ENCODE measurements around the gene DRG2. TPM values are rescaled to one million over a fixed set of nuclear protein-coding genes. Genes with fewer than 3 reads are reported as not detected.

DRG2 gene
- total RNA-seq, 1 donor from 2014 or later, result 67.5 TPM

DNA sequence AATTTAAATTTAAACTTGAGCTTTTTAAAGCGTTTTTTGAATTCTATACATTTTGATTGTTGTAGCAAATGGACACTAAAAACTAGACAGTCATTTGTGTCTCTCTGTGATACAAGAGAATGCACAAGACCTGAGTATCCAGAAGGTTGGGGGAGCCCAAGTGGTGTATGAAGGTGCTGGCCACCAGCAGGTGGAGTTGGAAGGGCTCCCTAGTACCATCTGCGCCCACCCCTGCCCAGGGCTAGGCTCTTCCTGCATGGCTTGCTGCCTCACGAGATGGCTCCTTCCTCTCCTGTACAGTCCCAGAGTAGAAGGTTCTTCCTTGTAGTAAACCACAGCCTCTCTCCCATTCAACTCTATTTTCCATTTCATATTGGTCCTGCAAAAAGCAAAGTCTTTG, 31.5 kb upstream of the DRG2 start:
- Mint-ChIP-seq H3K9me3 (no peaks in the 10 kb centered on the region), H3K4me3 (no peak overlapping the region), H3K4me1 (ENCODE audit: low read depth) (no peaks in the 10 kb centered on the region), H3K27me3 (ENCODE audit: insufficient read depth) (no peaks in the 10 kb centered on the region), H3K27ac (no peak overlapping the region), H3K36me3 (ENCODE audit: low read depth) (peaks cover 23% of the 10 kb centered on the region)
- DNase-seq (ENCODE audit: low spot score), result no peak
- intact Hi-C loops (cut with micrococcal nuclease), result no loop called here

GRCh38 chr17:18059283-18059682, 28.5 kb upstream of the DRG2 start:
- Mint-ChIP-seq H3K9me3 (no peaks in the 10 kb centered on the region), H3K27me3 (ENCODE audit: insufficient read depth) (no peaks in the 10 kb centered on the region), H3K4me3 (no peak overlapping the region), H3K4me1 (ENCODE audit: low read depth) (no peaks in the 10 kb centered on the region), H3K27ac (no peak overlapping the region), H3K36me3 (ENCODE audit: low read depth) (peaks cover 26% of the 10 kb centered on the region)
- no peak for DNase-seq (ENCODE audit: low spot score)
- intact Hi-C loops (cut with micrococcal nuclease), result no loop called here

DNA sequence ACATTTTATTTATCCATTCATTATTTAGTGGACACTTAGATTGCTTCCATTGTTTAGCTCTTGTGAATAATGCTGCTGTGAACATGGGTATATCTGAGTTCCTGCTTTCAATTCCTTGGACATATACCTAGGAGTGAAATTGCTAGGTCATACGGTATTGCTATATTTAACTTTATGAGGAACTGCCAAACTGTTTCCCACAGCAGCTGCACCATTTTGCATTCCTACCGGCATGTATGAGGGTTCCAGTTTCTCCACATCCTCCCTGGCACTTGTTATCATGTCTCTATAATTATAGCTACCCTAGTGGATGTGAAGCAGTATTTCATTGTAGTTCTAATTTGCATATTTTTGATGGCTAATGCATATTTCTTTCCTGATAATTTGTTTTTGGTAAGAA, 23.7 kb upstream of the DRG2 start:
- intact Hi-C loops (cut with micrococcal nuclease), result no loop called here
- H3K4me1 Mint-ChIP-seq (ENCODE audit: low read depth), result no peaks in the 10 kb centered on the region
- no peaks in the 10 kb centered on the region for H3K9me3 Mint-ChIP-seq
- DNase-seq (ENCODE audit: low spot score), result no peak
- no peak overlapping the region for H3K4me3 Mint-ChIP-seq
- H3K36me3 Mint-ChIP-seq (ENCODE audit: low read depth), result peaks cover 19% of the 10 kb centered on the region
- H3K27me3 Mint-ChIP-seq (ENCODE audit: insufficient read depth), result no peaks in the 10 kb centered on the region
- no peak overlapping the region for H3K27ac Mint-ChIP-seq

DNA sequence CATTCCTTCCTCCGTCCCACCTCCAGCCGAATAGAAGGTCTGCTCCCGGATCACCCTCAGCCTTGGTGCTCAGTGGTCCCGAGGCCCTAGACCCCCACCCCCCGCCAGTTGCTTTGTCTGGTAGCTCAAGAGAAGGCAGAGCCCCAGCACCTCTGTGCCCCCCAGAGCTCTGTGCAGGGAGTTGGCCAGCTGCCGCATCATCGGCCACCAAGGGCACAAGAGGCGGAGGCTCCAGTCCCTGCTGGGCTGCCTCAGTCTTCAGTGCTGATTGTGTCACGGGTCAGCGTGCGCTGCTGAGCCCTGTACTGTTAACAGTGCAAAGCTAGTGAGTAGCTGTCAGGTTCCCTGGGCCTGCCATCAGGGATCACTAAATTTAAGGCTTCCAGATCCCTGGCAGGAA, 22.2 kb upstream of the DRG2 start:
- peaks cover 15% of the 10 kb centered on the region for H3K36me3 Mint-ChIP-seq (ENCODE audit: low read depth)

GRCh38 chr17:18066866-18067265, 20.9 kb upstream of the DRG2 start:
- H3K9me3 Mint-ChIP-seq, result no peaks in the 10 kb centered on the region

More for the DNA sequence above, 22.2 kb upstream of the DRG2 start:
- no peaks in the 10 kb centered on the region for H3K4me1 Mint-ChIP-seq (ENCODE audit: low read depth)
- intact Hi-C loops (cut with micrococcal nuclease), result no loop called here
- no peak for DNase-seq (ENCODE audit: low spot score)
- no peak overlapping the region for H3K4me3 Mint-ChIP-seq
- H3K27ac Mint-ChIP-seq, result no peak overlapping the region
- no peaks in the 10 kb centered on the region for H3K9me3 Mint-ChIP-seq
- no peaks in the 10 kb centered on the region for H3K27me3 Mint-ChIP-seq (ENCODE audit: insufficient read depth)

GRCh38 chr17:18069101-18069500, 18.6 kb upstream of the DRG2 start:
- Mint-ChIP-seq H3K27me3 (ENCODE audit: insufficient read depth) (peaks cover 5% of the 10 kb centered on the region), H3K36me3 (ENCODE audit: low read depth) (peaks cover 12% of the 10 kb centered on the region), H3K4me1 (ENCODE audit: low read depth) (no peaks in the 10 kb centered on the region), H3K27ac (no peak overlapping the region), H3K9me3 (no peaks in the 10 kb centered on the region), H3K4me3 (no peak overlapping the region)
- no peak for DNase-seq (ENCODE audit: low spot score)
- intact Hi-C loops (cut with micrococcal nuclease), result no loop called here

More at GRCh38 chr17:18066866-18067265, 20.9 kb upstream of the DRG2 start:
- DNase-seq (ENCODE audit: low spot score), result no peak
- H3K27me3 Mint-ChIP-seq (ENCODE audit: insufficient read depth), result peaks cover 4% of the 10 kb centered on the region
- H3K36me3 Mint-ChIP-seq (ENCODE audit: low read depth), result peaks cover 15% of the 10 kb centered on the region
- intact Hi-C loops (cut with micrococcal nuclease), result no loop called here
- no peak overlapping the region for H3K27ac Mint-ChIP-seq
- H3K4me3 Mint-ChIP-seq, result no peak overlapping the region
- no peaks in the 10 kb centered on the region for H3K4me1 Mint-ChIP-seq (ENCODE audit: low read depth)

DNA sequence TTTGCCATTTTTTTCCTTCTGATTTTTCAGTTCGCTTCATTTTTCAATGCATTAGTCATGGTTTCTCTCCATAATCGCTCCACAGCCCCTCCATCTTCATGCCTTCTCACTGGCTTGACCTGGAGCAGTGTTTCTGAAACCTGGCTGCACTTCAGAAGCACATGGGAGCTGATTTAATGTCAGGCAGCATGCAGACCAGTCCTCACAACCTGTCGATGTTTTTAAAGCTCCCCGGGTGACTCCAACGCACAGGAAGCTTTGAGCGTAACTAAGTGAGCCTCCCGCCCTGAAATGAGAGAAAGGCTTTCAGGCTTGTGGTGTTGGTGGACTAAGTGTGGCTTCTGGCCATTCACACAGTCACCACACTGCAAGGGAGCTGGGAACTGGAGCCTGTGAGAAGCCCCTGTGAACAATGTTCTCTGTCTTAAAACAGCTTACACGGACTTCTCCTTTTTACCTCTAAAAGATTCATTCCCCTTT, 16.8 kb upstream of the DRG2 start:
- H3K4me1 Mint-ChIP-seq (ENCODE audit: low read depth), result no peaks in the 10 kb centered on the region
- intact Hi-C loops (cut with micrococcal nuclease), result no loop called here
- H3K27ac Mint-ChIP-seq, result no peak overlapping the region
- no peak for DNase-seq (ENCODE audit: low spot score)
- H3K4me3 Mint-ChIP-seq, result no peak overlapping the region
- H3K27me3 Mint-ChIP-seq (ENCODE audit: insufficient read depth), result peaks cover 6% of the 10 kb centered on the region
- no peaks in the 10 kb centered on the region for H3K9me3 Mint-ChIP-seq
- no peaks in the 10 kb centered on the region for H3K36me3 Mint-ChIP-seq (ENCODE audit: low read depth)

DNA sequence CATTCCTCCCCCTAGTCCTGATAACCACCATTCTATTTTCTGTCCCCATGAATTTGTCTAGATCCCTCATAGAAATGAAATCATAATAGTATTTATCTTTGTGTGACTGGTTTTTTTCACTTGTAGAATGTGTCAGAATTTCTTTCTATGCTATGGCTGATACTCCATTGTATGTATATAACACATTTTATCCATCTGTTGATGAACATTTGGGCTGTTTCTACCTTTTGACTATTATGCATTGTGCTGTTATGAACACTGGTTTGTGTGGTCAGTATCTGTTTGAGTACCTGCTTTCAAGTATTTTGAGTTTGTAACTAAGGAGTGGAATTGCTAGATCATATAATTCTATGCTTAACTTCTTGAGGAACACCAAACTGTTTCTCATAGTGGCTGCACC, 16.0 kb upstream of the DRG2 start:
- Mint-ChIP-seq H3K36me3 (ENCODE audit: low read depth) (no peaks in the 10 kb centered on the region), H3K9me3 (no peaks in the 10 kb centered on the region), H3K4me1 (ENCODE audit: low read depth) (no peaks in the 10 kb centered on the region), H3K27ac (no peak overlapping the region), H3K4me3 (no peak overlapping the region), H3K27me3 (ENCODE audit: insufficient read depth) (peaks cover 9% of the 10 kb centered on the region)
- intact Hi-C loops (cut with micrococcal nuclease), result no loop called here
- DNase-seq (ENCODE audit: low spot score), result no peak

- intact Hi-C loops (cut with micrococcal nuclease), result no loop called here
- no peaks in the 10 kb centered on the region for H3K4me1 Mint-ChIP-seq (ENCODE audit: low read depth)
- H3K36me3 Mint-ChIP-seq (ENCODE audit: low read depth), result no peaks in the 10 kb centered on the region
- H3K27ac Mint-ChIP-seq, result no peak overlapping the region
- peaks cover 13% of the 10 kb centered on the region for H3K27me3 Mint-ChIP-seq (ENCODE audit: insufficient read depth)
- H3K9me3 Mint-ChIP-seq, result no peaks in the 10 kb centered on the region
- no peak overlapping the region for H3K4me3 Mint-ChIP-seq
- no peak for DNase-seq (ENCODE audit: low spot score)
Observed at GRCh38 chr17:18074566-18075272, 13.0 kb upstream of the DRG2 start.

DNA sequence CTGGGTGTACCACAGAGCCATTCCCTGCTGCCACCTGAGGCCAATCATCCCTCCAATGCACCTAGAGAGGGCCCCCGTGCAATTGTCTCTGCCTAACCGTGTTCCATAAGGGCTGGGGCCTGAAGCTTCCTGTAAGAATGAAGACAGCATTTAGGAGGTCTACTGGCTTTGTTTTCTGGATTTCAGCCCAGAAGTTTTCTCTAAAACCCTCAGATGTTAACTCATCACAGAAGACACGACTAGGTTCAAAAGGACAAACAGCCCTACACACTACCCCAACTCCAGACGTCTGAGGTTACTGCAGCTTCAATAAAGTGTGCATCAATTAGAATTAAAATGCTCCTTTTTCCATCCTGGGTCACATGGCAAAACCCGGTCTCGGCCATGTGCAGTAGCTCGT, 10.8 kb upstream of the DRG2 start:
- peaks cover 8% of the 10 kb centered on the region for H3K27me3 Mint-ChIP-seq (ENCODE audit: insufficient read depth)
- H3K36me3 Mint-ChIP-seq (ENCODE audit: low read depth), result no peaks in the 10 kb centered on the region
- no peaks in the 10 kb centered on the region for H3K9me3 Mint-ChIP-seq
- no peak overlapping the region for H3K4me3 Mint-ChIP-seq
- no peak for DNase-seq (ENCODE audit: low spot score)
- no peak overlapping the region for H3K27ac Mint-ChIP-seq
- intact Hi-C loops (cut with micrococcal nuclease), result no loop called here
- H3K4me1 Mint-ChIP-seq (ENCODE audit: low read depth), result no peaks in the 10 kb centered on the region

DNA sequence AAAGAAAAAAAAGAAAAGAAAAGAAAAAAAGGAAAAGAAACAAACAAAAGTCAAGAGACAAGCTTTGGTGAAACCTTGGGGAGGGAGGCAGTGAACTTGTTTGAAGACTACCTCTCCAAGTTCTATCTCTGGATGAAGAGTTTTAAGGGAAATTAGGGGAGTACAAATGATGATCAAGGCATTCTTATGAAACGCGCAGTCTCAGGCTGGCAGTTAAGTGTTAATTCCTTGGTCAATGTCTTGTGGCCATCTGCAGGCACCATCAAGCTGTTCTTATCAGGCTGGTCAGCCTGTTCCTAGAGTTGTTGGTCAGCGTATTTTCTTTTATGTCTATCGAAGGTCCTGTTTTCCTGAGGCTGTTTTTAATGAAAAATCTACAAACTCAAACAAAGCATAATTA, 8.2 kb upstream of the DRG2 start:
- no peak for DNase-seq (ENCODE audit: low spot score)
- Mint-ChIP-seq H3K27me3 (ENCODE audit: insufficient read depth) (peaks cover 8% of the 10 kb centered on the region), H3K4me1 (ENCODE audit: low read depth) (no peaks in the 10 kb centered on the region), H3K27ac (no peak overlapping the region), H3K4me3 (no peak overlapping the region), H3K36me3 (ENCODE audit: low read depth) (no peaks in the 10 kb centered on the region), H3K9me3 (no peaks in the 10 kb centered on the region)
- intact Hi-C loops (cut with micrococcal nuclease), result no loop called here

- no peak overlapping the region for H3K27ac Mint-ChIP-seq
- H3K9me3 Mint-ChIP-seq, result no peaks in the 10 kb centered on the region
- H3K27me3 Mint-ChIP-seq (ENCODE audit: insufficient read depth), result peaks cover 4% of the 10 kb centered on the region
- DNase-seq (ENCODE audit: low spot score), result no peak
- intact Hi-C loops (cut with micrococcal nuclease), result no loop called here
- peaks cover 2% of the 10 kb centered on the region for H3K36me3 Mint-ChIP-seq (ENCODE audit: low read depth)
- peaks cover 10% of the 10 kb centered on the region for H3K4me1 Mint-ChIP-seq (ENCODE audit: low read depth)
- H3K4me3 Mint-ChIP-seq, result no peak overlapping the region
Observed at GRCh38 chr17:18084256-18084655, 3.5 kb upstream of the DRG2 start.

DNA sequence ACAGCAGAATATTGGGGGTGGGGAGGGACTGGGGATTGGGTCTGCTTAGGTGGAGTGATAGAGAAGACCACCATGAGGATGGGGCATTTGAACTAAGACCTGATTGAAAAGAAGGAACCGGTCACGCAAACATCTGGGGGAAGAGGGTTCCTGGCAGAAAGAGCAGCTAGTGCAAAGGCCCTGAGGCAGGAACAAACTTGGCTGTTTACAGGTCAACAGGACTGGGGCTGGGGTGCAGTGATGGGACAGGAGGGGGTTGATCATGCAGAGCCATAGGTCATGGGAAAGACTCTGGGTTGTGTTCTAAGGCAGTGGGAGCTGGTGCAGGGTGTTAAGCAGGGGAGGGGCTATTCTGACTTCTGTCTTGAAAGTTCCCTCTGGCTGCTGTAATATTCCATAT, 1.9 kb downstream of the DRG2 start:
- Mint-ChIP-seq H3K4me1 (ENCODE audit: low read depth) (peaks cover 17% of the 10 kb centered on the region), H3K27ac (peak overlapping the region; percentile 4), H3K27me3 (ENCODE audit: insufficient read depth) (no peaks in the 10 kb centered on the region), H3K36me3 (ENCODE audit: low read depth) (peaks cover 19% of the 10 kb centered on the region), H3K9me3 (no peaks in the 10 kb centered on the region), H3K4me3 (peak overlapping the region; percentile 95)
- DNase-seq (ENCODE audit: low spot score), result no peak
- intact Hi-C loops (cut with micrococcal nuclease), result loop anchor here (5.0 kb wide), 3 partner anchors 138 to 397 kb away; partner anchors contain the start of gene LLGL1

Measured in activated T-helper 1 cell treated with anti-CD3 and anti-CD28 coated beads, Interleukin-12 subunit alpha, Interleukin-12 subunit beta, Interleukin-2, Interleukin-4 antibody, amounts not matched to agents 30 ng/mL and 10 ng/mL and 1 ng/mL, durations not matched to agents 14 hours and 24 hours and 36 hours (primary cell).